ENCODE measurements around the gene EFNB2. TPM values are rescaled to one million over a fixed set of nuclear protein-coding genes. Genes with fewer than 3 reads are reported as not detected.
A peak's percentile ranks its signal among the peaks of the same experiment; 100 is the strongest.

Gene EFNB2
- polyA plus RNA-seq, 3 donors = not detected

DNA sequence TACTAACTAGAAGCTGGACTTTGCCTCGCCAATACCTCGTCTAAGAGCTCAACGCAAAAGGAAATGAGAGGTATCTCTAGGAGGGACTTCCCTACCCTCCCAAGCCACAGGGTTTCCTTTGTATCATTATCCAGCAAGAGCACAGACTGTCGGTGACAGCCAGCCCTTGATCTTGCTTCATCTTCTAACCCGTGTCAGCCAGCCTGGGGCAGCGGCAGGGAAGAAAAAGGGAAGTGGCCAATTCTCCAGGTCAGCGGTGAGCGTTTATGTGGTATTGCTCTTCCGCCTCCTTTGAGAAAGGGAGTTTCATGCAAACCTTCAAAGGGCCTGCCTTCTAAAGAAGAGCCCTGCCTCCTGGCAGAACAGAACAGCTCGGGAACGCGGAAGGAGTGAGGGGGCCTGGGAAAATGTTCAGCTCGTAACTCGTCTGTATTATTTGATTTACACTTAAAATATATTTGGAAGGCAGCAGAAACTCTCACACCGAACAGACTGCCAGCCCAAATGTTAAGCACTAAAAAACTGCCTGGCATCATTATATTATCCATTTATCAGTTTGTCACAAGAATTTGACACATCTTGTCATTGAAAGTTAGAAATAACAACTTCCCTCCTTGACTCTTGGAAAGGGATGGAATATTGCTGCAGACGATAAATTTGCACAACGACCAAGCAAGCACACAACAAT lies 41.8 kb downstream of the EFNB2 start:
- WGBS (ENCODE audit: insufficient coverage) = no CpG with 5 or more reads among the region's 17 CpGs
- Mint-ChIP-seq H3K27ac (peak overlapping the region in 1 of 7 donors; percentile 27), H3K4me1 (peaks cover 16% of the 10 kb centered on the region), H3K4me3 (peak overlapping the region in 1 of 2 donors; percentile 61), H3K36me3 (no peaks in the 10 kb centered on the region), H3K27me3 (ENCODE audit: low read depth in 3 of 3) (peaks cover 64 to 84% (median 74%) of the 10 kb centered on the region in 3 donors), H3K9me3 (peaks cover 0 to 3% (median 0%) of the 10 kb centered on the region in 7 donors)
- H3K9me3 ChIP-seq (replicated peaks in 1 of 2; ENCODE audit: control insufficient read depth in 1 of 2, insufficient read depth in 1 of 2, low read length in 2 of 2) = peaks cover 0 to 4% of the 10 kb centered on the region in 2 donors
- H3K4me1 ChIP-seq (ENCODE audit: control insufficient read depth in 1 of 2, insufficient read depth in 2 of 2, low read length in 2 of 2) = peaks cover 10 to 11% of the 10 kb centered on the region in 2 donors
- no peaks in the 10 kb centered on the region for H4K20me1 ChIP-seq (ENCODE audit: insufficient read depth, low read length)
- no peaks in the 10 kb centered on the region for H3K36me3 ChIP-seq (replicated peaks in 1 of 2; ENCODE audit: control insufficient read depth in 1 of 2, insufficient read depth in 2 of 2, low read length in 2 of 2)
- no peak overlapping the region for H3K4me3 ChIP-seq (replicated peaks in 1 of 3; ENCODE audit: low read depth in 2 of 3, low read length in 3 of 3)
- no peak overlapping the region for H3K27ac ChIP-seq (ENCODE audit: low read depth in 1 of 2, low read length in 2 of 2)
- H3K9ac ChIP-seq (ENCODE audit: insufficient read depth, low read length, poor library complexity, severe bottlenecking) = no peak overlapping the region
- TF ChIP-seq, protein P1, sequence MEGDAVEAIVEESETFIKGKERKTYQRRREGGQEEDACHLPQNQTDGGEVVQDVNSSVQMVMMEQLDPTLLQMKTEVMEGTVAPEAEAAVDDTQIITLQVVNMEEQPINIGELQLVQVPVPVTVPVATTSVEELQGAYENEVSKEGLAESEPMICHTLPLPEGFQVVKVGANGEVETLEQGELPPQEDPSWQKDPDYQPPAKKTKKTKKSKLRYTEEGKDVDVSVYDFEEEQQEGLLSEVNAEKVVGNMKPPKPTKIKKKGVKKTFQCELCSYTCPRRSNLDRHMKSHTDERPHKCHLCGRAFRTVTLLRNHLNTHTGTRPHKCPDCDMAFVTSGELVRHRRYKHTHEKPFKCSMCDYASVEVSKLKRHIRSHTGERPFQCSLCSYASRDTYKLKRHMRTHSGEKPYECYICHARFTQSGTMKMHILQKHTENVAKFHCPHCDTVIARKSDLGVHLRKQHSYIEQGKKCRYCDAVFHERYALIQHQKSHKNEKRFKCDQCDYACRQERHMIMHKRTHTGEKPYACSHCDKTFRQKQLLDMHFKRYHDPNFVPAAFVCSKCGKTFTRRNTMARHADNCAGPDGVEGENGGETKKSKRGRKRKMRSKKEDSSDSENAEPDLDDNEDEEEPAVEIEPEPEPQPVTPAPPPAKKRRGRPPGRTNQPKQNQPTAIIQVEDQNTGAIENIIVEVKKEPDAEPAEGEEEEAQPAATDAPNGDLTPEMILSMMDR (IDR thresholded peaks at IDR 0.05) = no peak
- intact Hi-C loops (cut with micrococcal nuclease) = no loop called here
- no peak overlapping the region for H3K4me2 ChIP-seq (replicated peaks; ENCODE audit: extremely low read depth, low read length, poor library complexity, severe bottlenecking)
- H3K27me3 ChIP-seq (ENCODE audit: control insufficient read depth in 2 of 2, insufficient read depth in 2 of 2, low read length in 2 of 2) = peaks cover 68 to 80% of the 10 kb centered on the region in 2 donors
- peak; percentile 34 to 74 (median 46) for DNase-seq
- no peaks in the 10 kb centered on the region for H3K79me2 ChIP-seq (ENCODE audit: insufficient read depth, low read length)
- H2AFZ ChIP-seq (ENCODE audit: insufficient read depth, low read depth, low read length, poor library complexity, severe bottlenecking) = no peak overlapping the region

DNA sequence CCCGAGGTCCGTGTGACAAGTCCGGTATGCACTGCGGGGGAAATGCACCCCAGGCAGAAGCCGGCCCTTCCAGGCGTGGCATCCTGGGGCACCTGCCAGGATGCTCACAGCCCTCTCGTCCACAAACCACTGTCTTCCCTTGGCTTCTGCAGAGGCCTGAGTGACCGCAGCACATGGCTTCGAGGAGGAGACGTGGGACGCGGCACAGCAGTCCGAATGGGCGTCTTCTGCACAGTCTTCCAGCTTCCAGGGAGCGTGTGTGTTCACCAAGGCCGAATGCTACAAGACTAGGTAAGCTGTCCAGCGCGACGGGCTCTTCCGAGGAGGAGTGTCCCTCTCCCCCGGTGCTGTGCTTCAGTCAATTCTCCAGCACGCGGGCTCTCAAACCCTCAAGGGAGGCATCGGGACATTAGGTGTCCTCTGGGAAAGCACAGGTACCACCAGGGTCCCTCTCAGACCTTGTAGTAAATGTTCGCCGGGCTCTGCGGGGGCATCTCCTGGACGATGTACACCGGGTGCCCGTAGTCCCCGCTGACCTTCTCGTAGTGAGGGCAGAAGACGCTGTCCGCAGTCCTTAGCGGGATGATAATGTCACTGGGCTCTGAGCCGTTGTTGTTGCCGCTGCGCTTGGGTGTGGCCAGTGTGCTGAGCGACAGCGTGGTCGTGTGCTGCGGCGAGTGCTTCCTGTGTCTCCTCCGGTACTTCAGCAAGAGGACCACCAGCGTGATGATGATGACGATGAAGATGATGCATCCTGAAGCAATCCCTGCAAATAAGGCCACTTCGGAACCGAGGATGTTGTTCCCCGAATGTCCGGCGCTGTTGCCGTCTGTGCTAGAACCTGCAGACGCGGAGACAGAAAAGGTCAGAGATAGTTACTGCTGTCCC lies 42.6 kb downstream of the EFNB2 start:
- H3K9me3 Mint-ChIP-seq = peaks cover 0 to 3% (median 0%) of the 10 kb centered on the region in 7 donors
- H3K9ac ChIP-seq (ENCODE audit: insufficient read depth, low read length, poor library complexity, severe bottlenecking) = no peak overlapping the region
- H3K27ac Mint-ChIP-seq = peak overlapping the region in 2 of 7 donors; percentile 27 to 33
- H4K20me1 ChIP-seq (ENCODE audit: insufficient read depth, low read length) = no peaks in the 10 kb centered on the region
- H3K4me1 ChIP-seq (ENCODE audit: control insufficient read depth in 1 of 2, insufficient read depth in 2 of 2, low read length in 2 of 2) = peaks cover 10 to 11% of the 10 kb centered on the region in 2 donors
- H3K4me3 ChIP-seq (replicated peaks in 1 of 3; ENCODE audit: low read depth in 2 of 3, low read length in 3 of 3) = no peak overlapping the region
- H3K27ac ChIP-seq (ENCODE audit: low read depth in 1 of 2, low read length in 2 of 2) = no peak overlapping the region
- no peak overlapping the region for H2AFZ ChIP-seq (ENCODE audit: insufficient read depth, low read depth, low read length, poor library complexity, severe bottlenecking)
- peaks cover 14% of the 10 kb centered on the region for H3K4me1 Mint-ChIP-seq
- H3K9me3 ChIP-seq (replicated peaks in 1 of 2; ENCODE audit: control insufficient read depth in 1 of 2, insufficient read depth in 1 of 2, low read length in 2 of 2) = peaks cover 0 to 4% of the 10 kb centered on the region in 2 donors
- intact Hi-C loops (cut with micrococcal nuclease) = no loop called here
- H3K4me3 Mint-ChIP-seq = peak overlapping the region in 1 of 2 donors; percentile 59
- H3K36me3 Mint-ChIP-seq = no peaks in the 10 kb centered on the region
- H3K36me3 ChIP-seq (replicated peaks in 1 of 2; ENCODE audit: control insufficient read depth in 1 of 2, insufficient read depth in 2 of 2, low read length in 2 of 2) = no peaks in the 10 kb centered on the region
- H3K4me2 ChIP-seq (replicated peaks; ENCODE audit: extremely low read depth, low read length, poor library complexity, severe bottlenecking) = no peak overlapping the region
- peaks cover 55 to 80% (median 70%) of the 10 kb centered on the region in 3 donors for H3K27me3 Mint-ChIP-seq (ENCODE audit: low read depth in 3 of 3)
- H3K79me2 ChIP-seq (ENCODE audit: insufficient read depth, low read length) = no peaks in the 10 kb centered on the region
- WGBS (ENCODE audit: insufficient coverage) = 86% methylated on average over 54 of the region's 54 CpGs
- TF ChIP-seq, protein P1 (IDR thresholded peaks at IDR 0.05) = no peak
- H3K27me3 ChIP-seq (ENCODE audit: control insufficient read depth in 2 of 2, insufficient read depth in 2 of 2, low read length in 2 of 2) = peaks cover 59 to 81% of the 10 kb centered on the region in 2 donors
- DNase-seq = no peak

Data from CD14-positive monocyte (primary cell).